Measurements from ENCODE around the gene TBL2.
"Not testable (repeated sequence)": the region's sequence is repeated elsewhere in the genome, so short reads cannot be mapped to it uniquely, and the experiment has no call there.

DNA sequence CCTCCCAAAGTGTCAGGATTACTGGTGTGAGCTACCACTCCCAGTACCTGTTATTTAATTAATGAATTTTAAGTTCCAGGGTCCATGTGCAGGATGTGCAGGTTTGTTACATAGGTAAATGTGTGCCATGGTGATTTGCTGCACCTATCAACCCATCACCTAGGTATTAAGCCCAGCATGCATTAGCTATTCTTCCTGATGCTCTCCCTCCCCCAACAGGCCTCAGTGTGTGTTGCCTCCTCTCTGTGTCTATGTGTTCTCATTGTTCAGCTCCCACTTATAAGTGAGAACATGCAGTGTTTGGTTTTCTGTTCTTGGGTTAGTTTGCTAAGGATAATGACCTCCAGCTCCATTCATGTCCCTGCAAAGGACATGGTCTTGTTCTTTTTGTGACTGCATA lies 11.9 kb downstream of the TBL2 start:
- TF ChIP-seq EZH2 (optimal IDR thresholded peaks at IDR 0.05; ENCODE audit: low read depth, low read length); EZH2phosphoT487 (IDR thresholded peaks at IDR 0.05; ENCODE audit: low read length): not testable (repeated sequence)
- TF ChIP-seq, protein P1, sequence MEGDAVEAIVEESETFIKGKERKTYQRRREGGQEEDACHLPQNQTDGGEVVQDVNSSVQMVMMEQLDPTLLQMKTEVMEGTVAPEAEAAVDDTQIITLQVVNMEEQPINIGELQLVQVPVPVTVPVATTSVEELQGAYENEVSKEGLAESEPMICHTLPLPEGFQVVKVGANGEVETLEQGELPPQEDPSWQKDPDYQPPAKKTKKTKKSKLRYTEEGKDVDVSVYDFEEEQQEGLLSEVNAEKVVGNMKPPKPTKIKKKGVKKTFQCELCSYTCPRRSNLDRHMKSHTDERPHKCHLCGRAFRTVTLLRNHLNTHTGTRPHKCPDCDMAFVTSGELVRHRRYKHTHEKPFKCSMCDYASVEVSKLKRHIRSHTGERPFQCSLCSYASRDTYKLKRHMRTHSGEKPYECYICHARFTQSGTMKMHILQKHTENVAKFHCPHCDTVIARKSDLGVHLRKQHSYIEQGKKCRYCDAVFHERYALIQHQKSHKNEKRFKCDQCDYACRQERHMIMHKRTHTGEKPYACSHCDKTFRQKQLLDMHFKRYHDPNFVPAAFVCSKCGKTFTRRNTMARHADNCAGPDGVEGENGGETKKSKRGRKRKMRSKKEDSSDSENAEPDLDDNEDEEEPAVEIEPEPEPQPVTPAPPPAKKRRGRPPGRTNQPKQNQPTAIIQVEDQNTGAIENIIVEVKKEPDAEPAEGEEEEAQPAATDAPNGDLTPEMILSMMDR (IDR thresholded peaks at IDR 0.05; ENCODE audit: low read length) = not testable (repeated sequence)

All from MM.1S (cell line).